GM12878 (cell line): ENCODE measurements around the gene CD300A. TPM values are rescaled to one million over a fixed set of nuclear protein-coding genes. Genes with fewer than 3 reads are reported as not detected.

Source experiments
- ATAC-seq: fragments of 200-7000 bp; cut with Tn5 transposase; 3 replicates; pipeline ENCODE4 v1.9.1; 2020; ENCODE audit warnings: mild to moderate bottlenecking, moderate library complexity
- BruUV-seq: library from RNA; stranded (reverse); fragments of 400-500 nt; replicated peaks from 2 replicates; lab custom pipeline; 2021; lab: Mats Ljungman, UMichigan
- CTCF ChIA-PET: fragments of 300-600 bp; sonication (Branson Sonifier 250); formaldehyde crosslinking; extraction: SDS; loops from one replicate; lab custom pipeline; 2021; ENCODE audit warnings: inconsistent platforms; lab: Yijun Ruan, JAX
- POLR2A ChIA-PET: fragments of 350-600 bp; formaldehyde crosslinking; extraction: SDS; loops from one replicate; lab custom pipeline; 2021; ENCODE audit warnings: inconsistent platforms; lab: Charles Lee
- RAD21 ChIA-PET: fragments of 300-600 bp; sonication (Branson Sonifier 250); formaldehyde crosslinking; loops from one replicate; lab custom pipeline; 2023; ENCODE audit warnings: antibody characterized with exemption; ENCODE audit not compliant: unreplicated experiment; lab: Charles Lee
- SMC1A ChIA-PET: fragments of 300-600 bp; sonication (Branson Sonifier 250); formaldehyde crosslinking; loops from one replicate; lab custom pipeline; 2023; ENCODE audit not compliant: unreplicated experiment, uncharacterized antibody; lab: Charles Lee
- DNase-seq: peaks from one replicate; pipeline ENCODE4 v3.0.0-alpha.2; 2011; ENCODE audit warnings: low read depth, low spot score
- FAIRE-seq: peaks from 3 replicates; lab custom pipeline; 2011; peaks lifted over from hg19 to GRCh38; lab: Jason Lieb, UNC
- H2AFZ ChIP-seq: 2 replicates; pipeline ENCODE4 v1.6.0; 2011; ENCODE audit warnings: low read depth, low read length, control low read depth; ENCODE audit not compliant: control insufficient read depth
- H3K27ac ChIP-seq: 2 replicates; pipeline ENCODE4 v1.5.1; 2011; ENCODE audit warnings: control low read depth; ENCODE audit not compliant: control insufficient read depth, insufficient read depth
- H3K27me3 ChIP-seq, 2 experiments: replicated peaks in 1 of 2; 2 replicates each; pipeline versions ENCODE4 v1.6.0 to v1.6.1; 2011; ENCODE audit warnings: low read length in 1 of 2; ENCODE audit not compliant: control insufficient read depth in 2 of 2, insufficient read depth in 2 of 2
- H3K36me3 ChIP-seq, 2 experiments: 2 replicates each; pipeline ENCODE4 v1.5.1; 2011; ENCODE audit warnings: low read length in 1 of 2; ENCODE audit not compliant: control insufficient read depth in 2 of 2, insufficient read depth in 2 of 2
- H3K4me1 ChIP-seq: 2 replicates; pipeline ENCODE4 v1.6.1; 2011; ENCODE audit warnings: mild to moderate bottlenecking, low read length, moderate library complexity, mixed read lengths; ENCODE audit not compliant: control insufficient read depth, insufficient read depth
- H3K4me2 ChIP-seq: 2 replicates; pipeline ENCODE4 v1.6.0; 2011; ENCODE audit warnings: control low read depth; ENCODE audit not compliant: control insufficient read depth, insufficient read depth
- H3K4me3 ChIP-seq: fragments of 200-600 bp; sonication (generic); 2 replicates; pipeline ENCODE4 v1.5.1; 2016
- H3K79me2 ChIP-seq: 2 replicates; pipeline ENCODE4 v1.6.0; 2011; ENCODE audit warnings: low read length; ENCODE audit not compliant: control insufficient read depth, insufficient read depth
- H3K9ac ChIP-seq: 2 replicates; pipeline ENCODE4 v1.8.0; 2011; ENCODE audit warnings: low read length, control low read depth, mixed read lengths; ENCODE audit not compliant: control insufficient read depth, insufficient read depth
- H3K9me3 ChIP-seq: replicated peaks from 3 replicates; pipeline ENCODE4 v1.5.1; 2011; ENCODE audit warnings: mild to moderate bottlenecking, low read length; ENCODE audit not compliant: control insufficient read depth, insufficient read depth
- H4K20me1 ChIP-seq: 2 replicates; pipeline ENCODE4 v1.6.0; 2011; ENCODE audit not compliant: control insufficient read depth, insufficient read depth
- ATF7 ChIP-seq: fragments of 450-650 bp; IDR thresholded peaks from 2 replicates; pipeline ENCODE4 v1.6.1; 2016; ENCODE audit warnings: low read depth, mild to moderate bottlenecking
- BHLHE40 ChIP-seq, 2 experiments: fragments of 450-650 bp in 1 of 2; IDR thresholded peaks; 2 replicates each; pipeline ENCODE4 v1.6.1; 2011 to 2017; ENCODE audit warnings: low read depth in 2 of 2, borderline replicate concordance in 1 of 2, improper control_type of control experiment in 1 of 2, low read length in 1 of 2, mild to moderate bottlenecking in 1 of 2
- BMI1 ChIP-seq: fragments of 450-650 bp; IDR thresholded peaks from 2 replicates; pipeline ENCODE4 v1.6.1; 2016; ENCODE audit warnings: mild to moderate bottlenecking, moderate library complexity, borderline replicate concordance
- DPF2 ChIP-seq: fragments of 450-650 bp; IDR thresholded peaks from 2 replicates; pipeline ENCODE4 v1.6.1; 2017; ENCODE audit warnings: mild to moderate bottlenecking
- FOXK2 ChIP-seq: fragments of 450-650 bp; IDR thresholded peaks from 2 replicates; pipeline ENCODE4 v1.6.1; 2017; ENCODE audit warnings: mild to moderate bottlenecking, moderate library complexity
- IKZF1 ChIP-seq: fragments of 450-650 bp; conservative IDR thresholded peaks from 2 replicates; pipeline ENCODE4 v1.6.1; 2017; ENCODE audit warnings: antibody characterized with exemption, mild to moderate bottlenecking
- IKZF2 ChIP-seq, 2 experiments: fragments of 450-650 bp; IDR thresholded peaks; 2 replicates each; pipeline ENCODE4 v1.6.1; 2017; ENCODE audit warnings: mild to moderate bottlenecking in 2 of 2, moderate library complexity in 2 of 2
- LARP7 ChIP-seq: fragments of 450-650 bp; IDR thresholded peaks from 2 replicates; pipeline ENCODE4 v1.6.1; 2017; ENCODE audit warnings: mild to moderate bottlenecking
- MLLT1 ChIP-seq: fragments of 450-650 bp; IDR thresholded peaks from 2 replicates; pipeline ENCODE4 v1.6.1; 2016; ENCODE audit warnings: mild to moderate bottlenecking
- MTA2 ChIP-seq: fragments of 450-650 bp; IDR thresholded peaks from 2 replicates; pipeline ENCODE4 v1.6.1; 2016; ENCODE audit warnings: low read depth, mild to moderate bottlenecking, moderate library complexity
- MXI1 ChIP-seq: fragments of 150-350 bp; IDR thresholded peaks from 2 replicates; pipeline ENCODE4 v1.6.1; 2011; ENCODE audit warnings: low read depth, mild to moderate bottlenecking, inconsistent platforms, low read length, improper control_type of control experiment
- PAX5 ChIP-seq: IDR thresholded peaks from 2 replicates; pipeline ENCODE4 v1.6.1; 2011; ENCODE audit warnings: low read depth, low read length, borderline replicate concordance
- RBBP5 ChIP-seq: fragments of 200-600 bp; sonication (generic); conservative IDR thresholded peaks from 2 replicates; pipeline ENCODE4 v1.6.1; 2016
- RELB ChIP-seq: fragments of 450-650 bp; IDR thresholded peaks from 2 replicates; pipeline ENCODE4 v1.6.1; 2017; ENCODE audit warnings: low read depth, mild to moderate bottlenecking, moderate library complexity
- RFX5 ChIP-seq: IDR thresholded peaks from 2 replicates; pipeline ENCODE4 v1.6.1; 2011; ENCODE audit warnings: low read depth, low read length, improper control_type of control experiment
- RUNX3 ChIP-seq: IDR thresholded peaks from 2 replicates; pipeline ENCODE4 v1.6.1; 2012; ENCODE audit warnings: low read length, inconsistent platforms
- SP1 ChIP-seq: IDR thresholded peaks from one replicate; pipeline ENCODE4 v1.6.1; 2011; ENCODE audit warnings: low read depth, low read length
- SPI1 ChIP-seq: IDR thresholded peaks from 2 replicates; pipeline ENCODE4 v1.6.1; 2011; ENCODE audit warnings: low read depth, mild to moderate bottlenecking, low read length, moderate library complexity, borderline replicate concordance; ENCODE audit not compliant: insufficient read depth
- TBL1XR1 ChIP-seq: IDR thresholded peaks from 2 replicates; pipeline ENCODE4 v1.6.1; 2012; ENCODE audit warnings: low read depth, low read length, improper control_type of control experiment
- TCF12 ChIP-seq: IDR thresholded peaks from 2 replicates; pipeline ENCODE4 v1.6.1; 2011; ENCODE audit warnings: low read depth, mild to moderate bottlenecking, low read length
- ZNF207 ChIP-seq: fragments of 450-650 bp; IDR thresholded peaks from 2 replicates; pipeline ENCODE4 v1.6.1; 2014; ENCODE audit warnings: antibody characterized with exemption, mild to moderate bottlenecking, borderline replicate concordance
- ZNF24 ChIP-seq: fragments of 450-650 bp; IDR thresholded peaks from 2 replicates; pipeline ENCODE4 v1.6.1; 2017; ENCODE audit warnings: antibody characterized with exemption, mild to moderate bottlenecking
- ZNF384 ChIP-seq: IDR thresholded peaks from 2 replicates; pipeline ENCODE4 v1.6.1; 2012; ENCODE audit warnings: low read depth, mild to moderate bottlenecking, low read length, improper control_type of control experiment, borderline replicate concordance
- WGBS: methylation state at CpG from one replicate; pipeline ENCODE4 v1.1.6; 2016; ENCODE audit warnings: low lambda C conversion rate; ENCODE audit not compliant: insufficient replicate concordance, insufficient coverage; ENCODE audit errors: missing lambda C conversion rate; 5-methylcytosine and 5-hydroxymethylcytosine counted together
- in situ Hi-C: fragments of 300-500 bp; cut with MboI; formaldehyde crosslinking; loops from 9 replicates; pipeline ENCODE4 v1.14.3; 2018; ENCODE audit warnings: mixed read lengths
- intact Hi-C: fragments of 100-400 bp; cut with micrococcal nuclease; formaldehyde crosslinking; loops from one replicate; pipeline ENCODE4 v1.14.2; 2022; ENCODE audit not compliant: unreplicated experiment
- polyA plus RNA-seq, 11 experiments: library from polyadenylated mRNA; depleted of rRNA in 4 of 11; unstranded in 6 of 11; stranded (reverse) in 5 of 11; fragments of >200 nt; fragmentation: Nextera tagmentation in 4 of 11; fragmentation: Illumina TruSeq in 1 of 11; extraction: Ambion mirVana in 4 of 11; extraction: Trizol in 1 of 11; gene quantifications; 1 replicate in 1 of 11; 2 replicates in 10 of 11; pipeline versions ENCODE4 v1.2.1 to v1.2.3, GENCODE V29; 2011 to 2016; ENCODE audit warnings: inconsistent platforms in 2 of 11, missing spikeins in 2 of 11, low read depth in 1 of 11
- total RNA-seq, 4 experiments: library from RNA; depleted of rRNA in 3 of 4; stranded (reverse); fragments of >200 nt in 3 of 4; fragmentation: Illumina TruSeq in 1 of 4; extraction: Trizol in 1 of 4; gene quantifications; 2 replicates each; pipeline versions ENCODE4 v1.2.1 to v1.2.3, GENCODE V29; 2013 to 2021
- TF ChIP-seq, protein P1 (sequence below): IDR thresholded peaks from 2 replicates; pipeline ENCODE4 v1.6.1; 2012; ENCODE audit warnings: low read depth, low read length, improper control_type of control experiment

The CD300A gene
- total and polyA plus RNA-seq, 10 of the 15 experiments (the other 5 are each of a cell fraction or from before 2014, with no cell fraction given): 10.6 to 128 (median 36.1) TPM

GRCh38 chr17:74521701-74522201, 55.3 kb downstream of the CD300A start:
- WGBS: 2% methylated on average over 6 of the region's 9 CpGs
- ATAC-seq: peak; percentile 68
- intact Hi-C loops: no loop called here
- TF ChIP-seq FOXK2 (no peak), PAX5 (peak; percentile 62; the same call in 1 of the 2 replicates), MTA2 (peak; percentile 68; the same call in 1 of the 2 replicates), RUNX3 (peak; percentile 83), RFX5 (no peak), ZNF207 (no peak), BMI1 (no peak), TCF12 (0 out of 2 replicates have a peak, but pooled peaks have one; percentile 21), DPF2 (0 out of 2 replicates have a peak, but pooled peaks have one; percentile 28), SPI1 (peak; percentile 48; the same call in 1 of the 2 replicates), ZNF384 (no peak), BHLHE40 (IDR thresholded peaks at IDR 0.05; ENCODE audit: borderline replicate concordance in 1 of 2, low read depth in 2 of 2, low read length in 1 of 2) (peak in 1 of 2 experiments; percentile 58; a peak in 1 of 4 replicates), MLLT1 (peak; percentile 3; the same call in 1 of the 2 replicates), TBL1XR1 (no peak), RBBP5 (no peak), LARP7 (no peak), RELB (0 out of 2 replicates have a peak, but pooled peaks have one; percentile 23), ZNF24 (no peak), IKZF2 (IDR thresholded peaks at IDR 0.05) (peak; percentile 30 to 56; a peak in 2 of 4 replicates), IKZF1 (peak; percentile 72), ATF7 (peak; percentile 50; the same call in 1 of the 2 replicates), SP1 (peak; percentile 22), MXI1 (no peak)
- TF ChIP-seq, protein P1, sequence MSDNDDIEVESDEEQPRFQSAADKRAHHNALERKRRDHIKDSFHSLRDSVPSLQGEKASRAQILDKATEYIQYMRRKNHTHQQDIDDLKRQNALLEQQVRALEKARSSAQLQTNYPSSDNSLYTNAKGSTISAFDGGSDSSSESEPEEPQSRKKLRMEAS: no peak

More at GRCh38 chr17:74521701-74522201, 55.3 kb downstream of the CD300A start:
- H3K9me3 ChIP-seq: no peaks in the 10 kb centered on the region; the same call in 2 of the 3 replicates
- RAD21 ChIA-PET: interaction anchor here (1.2 kb wide), 1 partner anchor 79 kb away, joined by 3 read pairs; no protein-coding TSS in a partner anchor
- no peak overlapping the region for H3K9ac ChIP-seq
- no peaks in the 10 kb centered on the region; a peak in 1 of 4 replicates for H3K27me3 ChIP-seq
- POLR2A ChIA-PET: interaction anchor here (1.0 kb wide), 2 partner anchors 9 to 10 kb away, joined by 3 to 4 read pairs; no protein-coding TSS in a partner anchor
- H3K4me3 ChIP-seq: no peak overlapping the region
- in situ Hi-C loops: no loop called here
- CTCF ChIA-PET: interaction anchor here (0.6 to 1.4 kb wide), 4 partner anchors 11 to 229 kb away, joined by 3 to 4 read pairs (median 3); partner anchors contain the start of gene GPR142
- DNase-seq (no peak), FAIRE-seq (no peak)
- H4K20me1 ChIP-seq: no peaks in the 10 kb centered on the region
- H3K4me2 ChIP-seq: no peak overlapping the region
- BruUV-seq: no TSS peak
- peaks cover 10% of the 10 kb centered on the region for H3K4me1 ChIP-seq
- no peaks in the 10 kb centered on the region for H3K36me3 ChIP-seq
- SMC1A ChIA-PET: interaction anchor here (2.0 to 4.0 kb wide), 2 partner anchors 10 kb away, joined by 8 to 21 read pairs; partner anchors contain the start of gene CD300LB
- H3K79me2 ChIP-seq: no peaks in the 10 kb centered on the region
- no peak overlapping the region for H2AFZ ChIP-seq
- H3K27ac ChIP-seq: no peak overlapping the region
